KMS-11 (cell line): ENCODE results near the gene PRR20E.
"Not testable (repeated sequence)": the region's sequence is repeated elsewhere in the genome, so short reads cannot be mapped to it uniquely, and the experiment has no call there.

Source experiments
- H2AFZ ChIP-seq: fragments of 200-600 bp; sonication (generic); 2 replicates; pipeline ENCODE4 v1.6.1; 2016; ENCODE audit warnings: antibody characterized with exemption, mixed run types, low read depth
- H3K27ac ChIP-seq: fragments of 200-600 bp; sonication (generic); 2 replicates; pipeline ENCODE4 v1.6.1; 2016; ENCODE audit warnings: mild to moderate bottlenecking, mixed run types
- H3K27me3 ChIP-seq: fragments of 200-600 bp; sonication (generic); 2 replicates; pipeline ENCODE4 v1.6.1; 2017; ENCODE audit warnings: mild to moderate bottlenecking, low read depth, mixed run types, moderate library complexity; ENCODE audit not compliant: insufficient read depth
- H3K36me3 ChIP-seq: fragments of 200-600 bp; sonication (generic); 2 replicates; pipeline ENCODE4 v1.6.1; 2017; ENCODE audit warnings: mild to moderate bottlenecking, mixed run types; ENCODE audit not compliant: insufficient read depth
- H3K4me1 ChIP-seq: fragments of 200-600 bp; sonication (generic); 2 replicates; pipeline ENCODE4 v1.6.1; 2016; ENCODE audit warnings: mild to moderate bottlenecking, low read depth, mixed run types; ENCODE audit not compliant: poor library complexity, severe bottlenecking
- H3K4me2 ChIP-seq: fragments of 200-600 bp; sonication (generic); 2 replicates; pipeline ENCODE4 v1.7.0; 2016; ENCODE audit warnings: mild to moderate bottlenecking, mixed run types
- H3K4me3 ChIP-seq: fragments of 200-600 bp; sonication (generic); IDR thresholded peaks from 2 replicates; pipeline ENCODE4 v1.6.1; 2017; ENCODE audit warnings: low read depth, low read length, mixed read lengths; ENCODE audit not compliant: insufficient read depth
- H3K79me2 ChIP-seq: fragments of 200-600 bp; sonication (generic); 2 replicates; pipeline ENCODE4 v1.6.1; 2016; ENCODE audit warnings: low read depth, mixed run types; ENCODE audit not compliant: insufficient read depth
- H3K9ac ChIP-seq: fragments of 200-600 bp; sonication (generic); 2 replicates; pipeline ENCODE4 v1.6.1; 2016; ENCODE audit warnings: mild to moderate bottlenecking, mixed run types
- H4K20me1 ChIP-seq: fragments of 200-600 bp; sonication (generic); 2 replicates; pipeline ENCODE4 v1.6.1; 2016; ENCODE audit warnings: mild to moderate bottlenecking, mixed run types; ENCODE audit not compliant: insufficient read depth
- CTCF ChIP-seq: fragments of 200-600 bp; sonication (generic); conservative IDR thresholded peaks from 2 replicates; pipeline ENCODE4 v1.6.1; 2017; ENCODE audit warnings: low read depth, mild to moderate bottlenecking, antibody characterized with exemption, low read length, moderate library complexity, mixed read lengths

Gene PRR20E

GRCh38 chr13:57138988-57139387 is 28.0 kb upstream of the PRR20E start:
- no peak overlapping the region for H2AFZ ChIP-seq
- no peak overlapping the region for H3K27ac ChIP-seq
- no peak overlapping the region for H3K4me3 ChIP-seq
- TF ChIP-seq CTCF, result no peak
- no peak overlapping the region for H3K4me2 ChIP-seq
- no peaks in the 10 kb centered on the region for H3K27me3 ChIP-seq
- no peaks in the 10 kb centered on the region for H4K20me1 ChIP-seq
- no peaks in the 10 kb centered on the region for H3K36me3 ChIP-seq
- H3K4me1 ChIP-seq, result no peaks in the 10 kb centered on the region
- no peak overlapping the region for H3K9ac ChIP-seq
- H3K79me2 ChIP-seq, result no peaks in the 10 kb centered on the region

GRCh38 chr13:57139781-57140180 is 27.2 kb upstream of the PRR20E start:
- H3K4me1 ChIP-seq, H3K4me3 ChIP-seq, H2AFZ ChIP-seq, H4K20me1 ChIP-seq, H3K79me2 ChIP-seq, H3K36me3 ChIP-seq, H3K27me3 ChIP-seq, H3K27ac ChIP-seq, H3K4me2 ChIP-seq, H3K9ac ChIP-seq: not testable (repeated sequence)

- H3K4me3 ChIP-seq, H3K79me2 ChIP-seq, H3K27me3 ChIP-seq, H3K36me3 ChIP-seq, H3K27ac ChIP-seq, H3K4me2 ChIP-seq, H3K4me1 ChIP-seq, H3K9ac ChIP-seq, H4K20me1 ChIP-seq, H2AFZ ChIP-seq: not testable (repeated sequence)
Measured at GRCh38 chr13:57140235-57140968, 26.6 kb upstream of the PRR20E start, which contains the start of gene PRR20A. Gene PRR20A (plus strand): TSS chr13:57140918. CDS start chr13:57141305, 387 bp downstream.

- H3K36me3 ChIP-seq, H3K4me2 ChIP-seq, H2AFZ ChIP-seq, H3K4me1 ChIP-seq, H3K9ac ChIP-seq, H3K27me3 ChIP-seq, H3K27ac ChIP-seq, H3K4me3 ChIP-seq, H4K20me1 ChIP-seq, H3K79me2 ChIP-seq: not testable (repeated sequence)
Measured at GRCh38 chr13:57147188-57147587, 19.8 kb upstream of the PRR20E start, which contains the start of gene PRR20B. Gene PRR20B (plus strand): TSS chr13:57147488. CDS start chr13:57147875, 387 bp downstream.

- H3K27ac ChIP-seq, H3K9ac ChIP-seq, H3K4me3 ChIP-seq, H4K20me1 ChIP-seq, H3K79me2 ChIP-seq, H3K27me3 ChIP-seq, H2AFZ ChIP-seq, H3K4me1 ChIP-seq, H3K36me3 ChIP-seq, H3K4me2 ChIP-seq: not testable (repeated sequence)
Measured at GRCh38 chr13:57148106-57148505, 18.9 kb upstream of the PRR20E start.

- not testable (repeated sequence) for H3K9ac ChIP-seq, H3K4me2 ChIP-seq, H2AFZ ChIP-seq, H3K36me3 ChIP-seq, H3K4me3 ChIP-seq, H4K20me1 ChIP-seq, H3K4me1 ChIP-seq, H3K79me2 ChIP-seq, H3K27me3 ChIP-seq, H3K27ac ChIP-seq
Measured at GRCh38 chr13:57153761-57154160, 13.2 kb upstream of the PRR20E start, which contains the start of gene PRR20C. Gene PRR20C (plus strand): TSS chr13:57154061. CDS start chr13:57154448, 387 bp downstream.

GRCh38 chr13:57160332-57160731 is 6.7 kb upstream of the PRR20E start, which contains the start of gene PRR20D:
Gene PRR20D (plus strand): TSS chr13:57160632. CDS start chr13:57161019, 387 bp downstream.
- not testable (repeated sequence) for H4K20me1 ChIP-seq, H3K79me2 ChIP-seq, H3K27me3 ChIP-seq, H3K36me3 ChIP-seq, H3K4me2 ChIP-seq, H3K27ac ChIP-seq, H3K4me3 ChIP-seq, H3K4me1 ChIP-seq, H2AFZ ChIP-seq, H3K9ac ChIP-seq
